Fibroblast of pulmonary artery (primary cell): ENCODE data around the gene LRP8.

Experiments used
- DNase-seq: peaks from one replicate; pipeline ENCODE4 v3.0.0-alpha.2; 2010; ENCODE audit warnings: low read depth
- H3K4me3 ChIP-seq: replicated peaks from 2 replicates; pipeline ENCODE4 v1.5.1; 2011; ENCODE audit warnings: low read depth, mild to moderate bottlenecking, control low read depth, low read length, moderate library complexity
- CTCF ChIP-seq: IDR thresholded peaks from 2 replicates; pipeline ENCODE4 v1.5.1; 2011; ENCODE audit warnings: mild to moderate bottlenecking, control low read depth, low read length, inconsistent platforms; ENCODE audit errors: missing control alignments

The LRP8 gene

DNA sequence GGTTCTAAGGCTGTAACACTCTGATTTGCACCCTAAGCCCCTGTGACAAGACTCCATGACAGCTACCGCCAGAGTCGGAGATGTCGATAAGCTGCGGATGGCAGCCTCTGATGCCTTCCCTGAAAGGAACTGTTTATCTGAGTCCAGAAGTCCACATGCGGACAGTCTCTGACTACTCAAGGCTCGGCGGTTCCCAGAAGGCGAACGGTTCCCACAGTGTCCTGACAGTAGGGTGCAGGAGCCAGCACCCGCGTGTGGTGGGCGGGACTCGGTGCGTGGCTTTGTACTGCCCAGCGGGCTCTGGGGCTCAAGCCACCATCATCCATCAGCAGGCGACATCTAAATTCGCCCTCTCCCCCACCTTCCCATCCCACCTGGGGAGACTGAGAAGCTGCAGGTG, 30.7 kb downstream of the LRP8 start:
- no peak overlapping the region for H3K4me3 ChIP-seq
- no peak for TF ChIP-seq CTCF
- no peak for DNase-seq

DNA sequence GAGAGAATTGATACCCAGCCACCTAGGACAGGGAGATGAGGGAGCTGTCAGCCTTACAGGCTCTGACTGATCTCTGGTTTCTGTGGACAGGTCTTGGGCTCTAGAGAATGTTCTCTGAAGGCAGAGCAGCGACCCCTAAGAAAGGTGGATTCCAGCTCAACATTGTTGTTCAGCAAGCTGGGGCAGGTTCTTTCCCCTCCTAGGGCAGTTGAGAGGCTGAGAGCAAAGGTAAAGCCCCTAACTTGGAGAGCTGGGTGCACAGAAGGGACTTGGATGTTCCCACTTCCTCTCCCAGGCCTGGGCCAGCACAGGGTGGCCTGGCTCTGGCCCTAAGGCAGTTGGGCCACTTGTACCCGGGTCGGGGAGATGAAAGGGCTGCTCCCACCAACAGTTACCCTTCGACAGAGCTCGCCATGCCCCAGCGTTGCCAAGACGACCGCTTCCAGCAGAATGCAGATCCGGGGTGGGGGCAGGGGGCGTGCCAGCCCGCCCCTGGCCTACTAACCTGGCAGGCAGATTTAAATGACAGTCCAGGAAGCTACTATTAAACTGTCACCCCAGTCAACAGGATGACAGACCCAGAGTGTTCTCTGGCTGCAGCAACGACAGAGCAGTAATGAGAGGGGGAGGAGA, 31.6 kb downstream of the LRP8 start:
- H3K4me3 ChIP-seq, result no peak overlapping the region
- DNase-seq, result no peak
- TF ChIP-seq CTCF, result no peak

GRCh38 chr1:53295726-53296116, 32.1 kb downstream of the LRP8 start:
- H3K4me3 ChIP-seq, result no peak overlapping the region
- TF ChIP-seq CTCF, result no peak
- DNase-seq, result no peak

DNA sequence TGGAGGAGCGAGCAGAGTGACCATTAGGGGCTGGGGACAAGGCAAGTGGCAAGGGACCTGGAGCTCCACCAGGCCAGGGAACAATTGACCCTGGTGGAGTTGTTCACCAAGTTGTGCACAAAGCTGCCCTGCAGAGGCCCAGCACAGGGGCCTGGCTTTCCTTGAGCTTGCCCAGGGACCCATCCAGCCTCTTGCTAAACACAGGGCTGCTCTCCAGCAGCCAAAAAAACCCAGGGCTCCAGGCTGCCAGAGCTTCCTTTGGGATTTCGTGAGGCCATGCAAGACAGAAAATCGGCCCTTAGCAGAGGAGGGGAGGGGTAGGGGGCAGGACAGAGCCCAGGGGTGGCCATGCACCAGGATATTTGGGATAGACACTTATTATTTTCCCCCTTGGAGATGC, 32.6 kb downstream of the LRP8 start:
- DNase-seq, result no peak
- no peak overlapping the region for H3K4me3 ChIP-seq
- TF ChIP-seq CTCF, result no peak

DNA sequence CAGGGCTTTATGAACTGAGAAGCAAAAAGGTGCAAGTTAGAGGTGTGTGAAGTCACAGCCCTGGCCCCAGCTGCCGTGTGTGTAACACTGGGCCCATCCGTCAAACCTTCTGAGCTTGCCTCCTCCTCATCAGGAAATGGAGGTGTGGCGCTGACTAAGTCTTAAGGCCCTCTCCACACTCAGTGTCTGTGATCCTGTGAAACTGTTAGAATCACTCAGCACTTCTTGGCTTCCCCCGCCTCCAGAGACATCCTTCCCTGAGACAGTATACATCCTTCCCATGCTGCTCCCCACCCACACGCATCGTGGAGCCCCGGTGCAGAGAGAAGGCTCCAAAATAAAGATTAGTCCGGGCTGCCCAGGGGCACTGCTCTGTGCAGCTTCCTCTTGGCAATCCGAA, 33.3 kb downstream of the LRP8 start:
- H3K4me3 ChIP-seq, result no peak overlapping the region
- peak; percentile 52 for DNase-seq
- TF ChIP-seq CTCF, result no peak

DNA sequence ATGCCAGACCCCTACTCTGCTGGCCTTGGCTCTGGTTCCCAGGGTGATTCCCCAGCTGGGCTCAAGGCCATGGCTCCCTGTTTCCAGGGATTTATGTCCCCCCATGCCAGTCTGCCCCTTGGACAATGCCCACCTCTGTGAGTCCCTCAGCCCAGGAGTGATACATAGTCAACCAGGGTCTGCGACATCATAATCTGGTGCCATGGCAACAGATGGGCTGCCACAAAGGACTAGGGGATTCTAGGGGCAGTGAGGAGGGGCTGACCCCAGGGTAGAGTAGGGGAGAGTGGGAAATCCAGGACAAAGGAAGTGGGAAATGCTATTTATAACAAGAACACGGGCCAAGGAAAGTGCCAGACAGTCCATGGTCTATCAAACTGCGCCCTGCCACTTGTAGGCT, 33.8 kb downstream of the LRP8 start:
- DNase-seq, result no peak
- no peak for TF ChIP-seq CTCF
- H3K4me3 ChIP-seq, result no peak overlapping the region

GRCh38 chr1:53293123-53293522, 34.7 kb downstream of the LRP8 start:
- no peak overlapping the region for H3K4me3 ChIP-seq
- TF ChIP-seq CTCF, result no peak
- DNase-seq, result peak; percentile 33
